ENCODE data around the gene GMFB. TPM values are rescaled to one million over a fixed set of nuclear protein-coding genes. Genes with fewer than 3 reads are reported as not detected.

GMFB gene
- total RNA-seq, 2 donors from 2014 or later = 29.9 to 34.4 TPM

DNA sequence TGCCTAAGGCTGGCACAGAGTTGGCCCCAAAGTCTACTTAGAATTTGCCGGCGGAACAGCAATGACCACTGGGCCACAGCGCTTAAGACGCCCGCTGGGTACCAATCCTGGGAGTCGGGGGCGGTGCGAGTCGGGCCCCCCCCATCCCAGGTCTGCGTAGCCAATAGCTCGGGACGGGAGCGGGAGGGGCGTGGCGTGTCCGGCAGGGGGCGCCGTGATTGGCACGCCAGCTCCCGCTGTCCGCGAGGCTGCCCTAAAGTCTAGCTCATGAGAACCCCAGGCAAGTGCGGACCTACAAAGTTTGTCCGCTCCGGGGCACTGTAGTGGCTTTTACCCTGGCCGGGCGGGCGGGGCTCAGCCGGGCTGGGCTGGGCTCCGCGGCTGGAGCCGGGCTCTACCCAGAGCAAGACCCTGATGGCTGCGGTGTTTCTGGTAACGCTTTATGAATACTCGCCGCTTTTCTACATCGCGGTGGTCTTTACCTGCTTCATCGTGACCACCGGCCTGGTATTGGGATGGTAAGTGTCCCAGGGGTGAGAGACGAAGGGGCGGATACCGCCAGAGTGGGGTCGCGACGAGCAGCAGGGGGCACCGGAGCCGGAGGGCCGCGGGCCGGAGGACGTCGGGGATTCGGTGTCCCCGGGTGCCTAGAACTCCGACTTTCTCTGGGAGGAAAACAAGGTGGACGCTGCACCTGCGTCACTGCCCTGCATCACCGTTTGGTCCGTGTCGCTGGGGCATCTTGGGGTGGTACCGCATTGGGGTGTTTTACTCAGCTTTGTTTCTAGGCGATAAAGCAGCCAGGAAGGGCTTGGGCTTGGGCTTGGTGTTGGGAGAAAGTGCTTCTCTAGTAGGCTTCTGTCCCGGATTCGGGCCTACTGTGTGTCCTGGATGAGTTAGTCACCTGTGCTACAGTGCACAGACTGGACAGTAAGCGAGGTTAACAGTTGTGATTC, 21.0 kb upstream of the GMFB start, which contains the start of gene CGRRF1:
TSS of gene CGRRF1 (plus strand) at position 361 of the 956 bp plus-strand sequence. CDS start at position 415, 54 bp downstream.
- peak within 1 kb of the TSS; percentile 96 to 98 for H3K4me3 Mint-ChIP-seq
- H3K27ac Mint-ChIP-seq = peak within 1 kb of the TSS; percentile 91
- peaks cover 30% of the 10 kb centered on the region for H3K4me1 Mint-ChIP-seq (ENCODE audit: low read depth)
- H3K27me3 Mint-ChIP-seq (ENCODE audit: low read depth) = no peaks in the 10 kb centered on the region
- no peaks in the 10 kb centered on the region for H3K9me3 Mint-ChIP-seq
- ATAC-seq (replicated peaks in 1 of 2) (peak; percentile 96 to 98), DNase-seq (peak; percentile 99)
- no peaks in the 10 kb centered on the region for H3K36me3 Mint-ChIP-seq (ENCODE audit: insufficient read depth in 2 of 2)

- H3K4me3 Mint-ChIP-seq = no peak overlapping the region
- H3K9me3 Mint-ChIP-seq = no peaks in the 10 kb centered on the region
- H3K27me3 Mint-ChIP-seq (ENCODE audit: low read depth) = peaks cover 22% of the 10 kb centered on the region
- ATAC-seq (replicated peaks in 1 of 2) = no peak
- peaks cover under 1% of the 10 kb centered on the region for H3K4me1 Mint-ChIP-seq (ENCODE audit: low read depth)
- no peak overlapping the region for H3K27ac Mint-ChIP-seq
- H3K36me3 Mint-ChIP-seq (ENCODE audit: insufficient read depth in 2 of 2) = no peaks in the 10 kb centered on the region
- no peak for DNase-seq
These were observed 14.7 kb upstream of the GMFB start for GRCh38 chr14:54503486-54503885.

GRCh38 chr14:54502602-54503001, 13.8 kb upstream of the GMFB start:
- DNase-seq (no peak), ATAC-seq (replicated peaks in 1 of 2) (peak; percentile 24 to 58)
- Mint-ChIP-seq H3K27me3 (ENCODE audit: low read depth) (peaks cover 29% of the 10 kb centered on the region), H3K4me1 (ENCODE audit: low read depth) (no peaks in the 10 kb centered on the region), H3K4me3 (no peak overlapping the region), H3K27ac (no peak overlapping the region), H3K9me3 (no peaks in the 10 kb centered on the region), H3K36me3 (ENCODE audit: insufficient read depth in 2 of 2) (no peaks in the 10 kb centered on the region)

- H3K9me3 Mint-ChIP-seq = no peaks in the 10 kb centered on the region
- H3K4me1 Mint-ChIP-seq (ENCODE audit: low read depth) = peaks cover under 1% of the 10 kb centered on the region
- no peak overlapping the region for H3K4me3 Mint-ChIP-seq
- H3K27me3 Mint-ChIP-seq (ENCODE audit: low read depth) = peaks cover 29% of the 10 kb centered on the region
- no peaks in the 10 kb centered on the region for H3K36me3 Mint-ChIP-seq (ENCODE audit: insufficient read depth in 2 of 2)
- H3K27ac Mint-ChIP-seq = no peak overlapping the region
- DNase-seq (no peak), ATAC-seq (replicated peaks in 1 of 2) (no peak)
These were observed 12.7 kb upstream of the GMFB start for GRCh38 chr14:54501480-54501879.

- no peaks in the 10 kb centered on the region for H3K9me3 Mint-ChIP-seq
- peaks cover 29% of the 10 kb centered on the region for H3K27me3 Mint-ChIP-seq (ENCODE audit: low read depth)
- peaks cover 6% of the 10 kb centered on the region for H3K4me1 Mint-ChIP-seq (ENCODE audit: low read depth)
- no peak for ATAC-seq (replicated peaks in 1 of 2)
- no peak overlapping the region for H3K27ac Mint-ChIP-seq
- H3K4me3 Mint-ChIP-seq = no peak overlapping the region
- no peak for DNase-seq
- no peaks in the 10 kb centered on the region for H3K36me3 Mint-ChIP-seq (ENCODE audit: insufficient read depth in 2 of 2)
These were observed 12.0 kb upstream of the GMFB start for GRCh38 chr14:54500744-54501143.

- H3K27ac Mint-ChIP-seq = no peak overlapping the region
- DNase-seq (no peak), ATAC-seq (replicated peaks in 1 of 2) (no peak)
- H3K9me3 Mint-ChIP-seq = no peaks in the 10 kb centered on the region
- H3K4me1 Mint-ChIP-seq (ENCODE audit: low read depth) = peaks cover 6% of the 10 kb centered on the region
- no peak overlapping the region for H3K4me3 Mint-ChIP-seq
- peaks cover 29% of the 10 kb centered on the region for H3K27me3 Mint-ChIP-seq (ENCODE audit: low read depth)
- no peaks in the 10 kb centered on the region for H3K36me3 Mint-ChIP-seq (ENCODE audit: insufficient read depth in 2 of 2)
These were observed 9.8 kb upstream of the GMFB start for GRCh38 chr14:54498579-54498978.

GRCh38 chr14:54498095-54498531, 9.3 kb upstream of the GMFB start:
- no peak for ATAC-seq (replicated peaks in 1 of 2)
- H3K27ac Mint-ChIP-seq = no peak overlapping the region

DNA sequence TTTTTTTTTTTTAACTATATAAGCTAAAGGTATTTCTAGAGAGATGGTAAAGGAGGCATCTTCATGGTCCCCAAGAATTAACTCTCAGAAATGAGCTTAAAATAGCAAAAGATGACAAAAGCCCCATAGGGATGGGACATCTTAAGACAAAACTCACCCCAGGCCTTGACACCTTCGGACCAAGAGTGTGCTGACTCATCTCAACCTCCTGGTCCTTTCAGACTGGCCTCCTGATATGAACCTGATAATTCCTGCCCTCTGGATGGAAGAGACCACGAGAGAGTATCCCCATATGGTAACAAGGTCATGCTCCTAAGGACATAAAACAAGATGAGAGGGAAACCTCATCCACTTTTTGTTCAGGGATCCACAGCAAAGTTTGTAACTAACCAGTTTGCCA, 8.4 kb upstream of the GMFB start:
- Mint-ChIP-seq H3K27me3 (ENCODE audit: low read depth) (peaks cover 27% of the 10 kb centered on the region), H3K4me1 (ENCODE audit: low read depth) (peaks cover 6% of the 10 kb centered on the region), H3K36me3 (ENCODE audit: insufficient read depth in 2 of 2) (no peaks in the 10 kb centered on the region), H3K4me3 (no peak overlapping the region), H3K27ac (no peak overlapping the region), H3K9me3 (no peaks in the 10 kb centered on the region)
- no peak for DNase-seq
- no peak for ATAC-seq (replicated peaks in 1 of 2)

More at GRCh38 chr14:54498095-54498531, 9.3 kb upstream of the GMFB start:
- H3K9me3 Mint-ChIP-seq = no peaks in the 10 kb centered on the region
- H3K4me1 Mint-ChIP-seq (ENCODE audit: low read depth) = peaks cover 6% of the 10 kb centered on the region
- no peak overlapping the region for H3K4me3 Mint-ChIP-seq
- no peaks in the 10 kb centered on the region for H3K36me3 Mint-ChIP-seq (ENCODE audit: insufficient read depth in 2 of 2)
- no peak for DNase-seq
- H3K27me3 Mint-ChIP-seq (ENCODE audit: low read depth) = peaks cover 29% of the 10 kb centered on the region

- H3K9me3 Mint-ChIP-seq = no peaks in the 10 kb centered on the region
- no peak overlapping the region for H3K4me3 Mint-ChIP-seq
- ATAC-seq (replicated peaks in 1 of 2) (no peak), DNase-seq (no peak)
- H3K36me3 Mint-ChIP-seq (ENCODE audit: insufficient read depth in 2 of 2) = peaks cover 0 to 1% of the 10 kb centered on the region in 2 donors
- H3K27me3 Mint-ChIP-seq (ENCODE audit: low read depth) = peaks cover 5% of the 10 kb centered on the region
- peaks cover 21% of the 10 kb centered on the region for H3K4me1 Mint-ChIP-seq (ENCODE audit: low read depth)
- H3K27ac Mint-ChIP-seq = no peak overlapping the region
These were observed 4.5 kb upstream of the GMFB start for GRCh38 chr14:54493293-54493692.

DNA sequence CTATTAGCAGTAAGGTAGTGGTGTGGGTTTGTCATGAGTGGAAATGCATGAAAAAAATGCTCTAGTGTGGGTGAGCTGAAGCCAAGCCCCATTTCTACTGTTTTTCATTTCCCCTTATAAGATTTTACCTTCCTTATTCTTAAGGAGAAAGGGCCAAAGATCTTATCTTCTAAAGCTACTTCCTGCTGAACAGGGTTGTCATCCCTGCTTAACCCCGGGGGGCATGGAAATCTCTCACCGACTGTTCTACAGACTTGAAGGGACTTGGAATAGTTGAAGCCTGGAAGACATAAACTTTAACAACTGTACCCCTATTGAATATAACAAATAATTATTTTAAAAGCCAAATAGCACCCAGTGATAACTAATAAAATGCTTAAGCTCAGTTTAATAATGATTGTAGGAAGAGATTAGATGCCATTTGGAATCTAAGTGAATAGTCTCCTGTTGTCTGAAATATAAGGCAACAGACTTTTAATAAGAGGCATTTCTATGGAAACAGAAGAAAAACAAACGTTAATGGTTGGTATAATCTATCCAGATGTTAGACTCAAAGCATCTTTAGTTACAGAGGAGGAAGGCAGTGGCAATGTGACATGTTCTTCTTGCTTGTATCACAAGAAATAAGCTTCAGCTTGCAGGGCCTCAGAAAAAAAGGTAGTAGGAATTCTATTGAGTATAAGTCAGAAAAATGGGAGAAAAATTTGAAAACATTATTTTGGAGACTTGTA, 1.8 kb upstream of the GMFB start:
- Mint-ChIP-seq H3K9me3 (no peaks in the 10 kb centered on the region), H3K4me1 (ENCODE audit: low read depth) (peaks cover 39% of the 10 kb centered on the region), H3K27me3 (ENCODE audit: low read depth) (no peaks in the 10 kb centered on the region), H3K27ac (no peak overlapping the region), H3K4me3 (no peak overlapping the region), H3K36me3 (ENCODE audit: insufficient read depth in 2 of 2) (peaks cover 1 to 6% of the 10 kb centered on the region in 2 donors)
- ATAC-seq (replicated peaks in 1 of 2) (no peak), DNase-seq (no peak)

DNA sequence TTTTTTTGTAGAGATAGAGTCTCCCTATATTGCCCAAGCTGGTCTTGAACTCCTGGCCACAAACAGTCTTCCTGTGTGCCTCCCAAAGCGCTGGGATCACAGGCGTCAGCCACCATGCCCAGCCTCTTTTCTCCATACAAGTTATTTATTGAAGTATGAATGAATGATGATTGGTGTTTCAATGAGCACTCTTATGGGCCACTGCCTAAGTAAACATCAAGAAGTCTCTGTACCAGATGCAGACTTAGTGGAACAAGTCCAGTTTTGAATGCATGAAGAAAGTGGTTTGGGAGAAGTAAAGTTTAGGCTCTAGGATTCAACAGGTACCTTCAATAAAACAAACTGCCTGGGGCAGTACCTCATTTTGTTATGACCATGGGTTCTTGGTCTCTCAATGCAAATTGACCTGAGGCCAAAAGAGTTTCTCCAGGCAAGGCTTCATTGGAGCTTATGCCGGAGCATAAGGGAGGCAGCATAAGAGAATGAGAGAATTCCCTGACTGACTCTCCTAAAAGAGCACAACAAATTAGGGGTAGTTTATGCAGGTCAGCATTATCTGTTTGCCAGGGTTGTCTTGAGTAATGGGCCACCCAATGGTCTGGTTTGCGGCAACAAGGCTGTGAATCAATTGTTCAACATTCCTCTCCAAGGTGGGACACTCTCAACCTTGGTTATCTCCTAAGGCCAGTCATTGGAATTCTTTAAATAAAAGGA, 1.1 kb upstream of the GMFB start:
- Mint-ChIP-seq H3K27me3 (ENCODE audit: low read depth) (no peaks in the 10 kb centered on the region), H3K4me3 (peak overlapping the region; percentile 83 to 87), H3K27ac (peak overlapping the region; percentile 92), H3K36me3 (ENCODE audit: insufficient read depth in 2 of 2) (peaks cover 1 to 6% of the 10 kb centered on the region in 2 donors), H3K4me1 (ENCODE audit: low read depth) (peaks cover 46% of the 10 kb centered on the region), H3K9me3 (no peaks in the 10 kb centered on the region)
- ATAC-seq (replicated peaks in 1 of 2) = no peak
- DNase-seq = no peak

DNA sequence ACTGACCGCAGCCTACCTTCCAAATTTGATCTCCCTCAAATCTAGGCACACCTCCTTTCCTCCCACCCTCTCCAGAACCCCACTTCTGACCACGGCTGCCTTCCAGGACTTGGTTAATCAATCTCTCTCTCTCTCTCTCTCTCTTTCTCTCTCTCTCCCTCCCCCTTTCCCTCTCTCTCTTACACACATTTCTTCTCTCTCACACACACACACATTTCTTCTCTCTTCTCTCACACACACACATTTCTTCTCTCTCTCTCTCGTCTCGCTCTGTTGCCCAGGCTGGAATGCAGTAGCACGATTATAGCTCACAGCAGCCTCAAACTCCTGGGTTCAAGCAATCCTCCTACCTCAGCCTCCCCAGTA, 521 bp upstream of the GMFB start:
- H3K27ac Mint-ChIP-seq = peak overlapping the region; percentile 92
- H3K27me3 Mint-ChIP-seq (ENCODE audit: low read depth) = no peaks in the 10 kb centered on the region
- peaks cover 52% of the 10 kb centered on the region for H3K4me1 Mint-ChIP-seq (ENCODE audit: low read depth)
- no peaks in the 10 kb centered on the region for H3K9me3 Mint-ChIP-seq
- no peak for DNase-seq
- H3K4me3 Mint-ChIP-seq = peak overlapping the region; percentile 83 to 87
- H3K36me3 Mint-ChIP-seq (ENCODE audit: insufficient read depth in 2 of 2) = peaks cover 1 to 6% of the 10 kb centered on the region in 2 donors
- no peak for ATAC-seq (replicated peaks in 1 of 2)

- DNase-seq = no peak
- Mint-ChIP-seq H3K9me3 (no peaks in the 10 kb centered on the region), H3K27me3 (ENCODE audit: low read depth) (no peaks in the 10 kb centered on the region), H3K4me3 (peak overlapping the region; percentile 81 to 87), H3K27ac (peak overlapping the region; percentile 83), H3K4me1 (ENCODE audit: low read depth) (peaks cover 62% of the 10 kb centered on the region), H3K36me3 (ENCODE audit: insufficient read depth in 2 of 2) (peaks cover 1 to 7% of the 10 kb centered on the region in 2 donors)
- peak in 1 of 2 donors; percentile 26 for ATAC-seq (replicated peaks in 1 of 2)
These were observed 498 bp downstream of the GMFB start for GRCh38 chr14:54488318-54488645.
